Activated naive CD4-positive, alpha-beta T cell treated with anti-CD3 and anti-CD28 coated beads, Interleukin-2, amount 50 U/mL, for 72 hours (primary cell): ENCODE measurements around the gene SUPT4H1. TPM values are rescaled to one million over a fixed set of nuclear protein-coding genes. Genes with fewer than 3 reads are reported as not detected.
A peak's percentile ranks its signal among the peaks of the same experiment; 100 is the strongest.

Experiments
- ATAC-seq, 2 donors: fragments of 150-1000 bp; cut with Tn5 transposase; 2 replicates each; pipeline ENCODE4 v1.10.0; 2021; ENCODE audit warnings: mild to moderate bottlenecking in 2 of 2, moderate library complexity in 2 of 2
- DNase-seq, 2 donors: peaks; one replicate each; pipeline ENCODE4 v3.0.0; 2021 to 2022; ENCODE audit warnings: low spot score in 2 of 2
- H3K27ac Mint-ChIP-seq, 2 donors: one replicate each; pipeline ENCODE4 v1.8.0; 2022; ENCODE audit warnings: mild to moderate bottlenecking in 2 of 2, mixed read lengths in 2 of 2
- H3K36me3 Mint-ChIP-seq, 2 donors: one replicate each; pipeline ENCODE4 v1.8.0; 2022; ENCODE audit warnings: mixed read lengths in 2 of 2
- H3K9me3 Mint-ChIP-seq, 2 donors: one replicate each; pipeline ENCODE4 v1.8.0; 2022; ENCODE audit warnings: mixed read lengths in 2 of 2
- total RNA-seq, 2 donors: library from RNA; stranded (reverse); gene quantifications; one replicate each; pipeline ENCODE4 v1.2.3, GENCODE V29; 2022

SUPT4H1 gene
- total RNA-seq, 2 donors from 2014 or later = 105 to 141 TPM

DNA sequence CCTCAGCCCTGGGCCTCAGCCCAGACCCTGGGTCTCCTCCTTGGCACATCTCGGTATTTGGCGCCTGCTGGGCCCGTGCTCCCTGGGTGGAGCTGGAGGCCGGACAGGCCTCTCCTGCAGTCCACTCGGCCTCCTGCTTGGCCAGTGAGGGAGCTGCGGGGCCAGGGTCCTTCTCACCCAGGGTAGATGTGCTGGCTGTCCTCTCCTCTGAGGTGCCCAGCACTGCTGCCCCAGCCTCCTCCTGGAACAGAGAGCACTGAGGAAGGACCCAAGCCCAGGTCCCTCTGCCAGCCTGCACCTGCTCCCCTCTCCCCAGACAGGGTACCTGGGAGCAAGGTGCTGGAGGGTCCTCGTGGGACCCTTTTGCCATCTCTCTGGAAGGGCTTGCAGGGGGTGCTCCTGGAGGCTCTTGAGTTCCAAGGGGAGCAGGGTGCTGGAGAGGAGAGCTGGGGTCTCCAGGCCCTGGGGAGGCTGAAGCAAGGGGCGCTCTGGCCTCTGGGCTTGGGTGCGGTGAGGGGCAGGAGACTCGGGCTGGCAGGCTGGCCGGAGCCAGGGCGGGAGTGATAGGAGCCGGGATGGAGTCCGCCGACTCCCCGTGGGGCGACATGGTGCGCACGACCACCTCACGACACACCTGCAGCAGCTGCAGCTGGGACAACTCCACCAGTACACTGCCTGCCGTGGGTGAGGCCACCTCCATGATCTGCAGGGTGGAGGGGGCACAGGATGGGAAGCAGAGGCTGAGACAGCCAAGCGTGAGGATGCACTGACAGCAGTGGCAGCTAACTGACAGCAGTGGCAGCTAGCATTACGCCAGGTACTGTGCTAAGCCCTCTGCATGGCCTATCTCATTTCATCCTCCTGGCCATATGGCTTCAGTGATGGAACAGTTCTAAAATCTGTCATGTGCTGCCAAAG lies 41.2 kb downstream of the SUPT4H1 start:
- Mint-ChIP-seq H3K9me3 (no peaks in the 10 kb centered on the region), H3K36me3 (peaks cover 0 to 4% of the 10 kb centered on the region in 2 donors), H3K27ac (no peak overlapping the region)
- ATAC-seq (peak in 1 of 2 donors; percentile 12), DNase-seq (peak in 1 of 2 donors; percentile 43)

DNA sequence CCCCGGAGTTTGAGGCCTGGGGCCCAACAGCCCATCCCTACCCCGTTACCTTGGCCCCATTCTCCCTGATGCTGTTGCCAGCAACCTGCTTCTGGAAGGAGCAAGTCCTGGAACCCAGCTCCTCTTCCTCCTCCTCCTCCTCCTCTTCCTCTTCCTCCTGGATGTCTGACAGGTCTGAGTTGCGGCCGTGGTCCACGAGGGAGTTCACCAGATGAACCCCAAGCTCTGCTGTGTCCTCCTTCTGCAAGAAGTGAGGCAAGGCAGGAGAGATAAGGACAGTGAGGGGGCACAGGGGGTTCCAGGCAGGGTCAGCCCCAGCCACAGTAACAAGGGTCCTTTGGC lies 42.1 kb downstream of the SUPT4H1 start:
- no peaks in the 10 kb centered on the region for H3K9me3 Mint-ChIP-seq
- ATAC-seq (no peak), DNase-seq (no peak)
- H3K36me3 Mint-ChIP-seq = peaks cover 0 to 4% of the 10 kb centered on the region in 2 donors
- peak overlapping the region in 1 of 2 donors; percentile 13 for H3K27ac Mint-ChIP-seq

DNA sequence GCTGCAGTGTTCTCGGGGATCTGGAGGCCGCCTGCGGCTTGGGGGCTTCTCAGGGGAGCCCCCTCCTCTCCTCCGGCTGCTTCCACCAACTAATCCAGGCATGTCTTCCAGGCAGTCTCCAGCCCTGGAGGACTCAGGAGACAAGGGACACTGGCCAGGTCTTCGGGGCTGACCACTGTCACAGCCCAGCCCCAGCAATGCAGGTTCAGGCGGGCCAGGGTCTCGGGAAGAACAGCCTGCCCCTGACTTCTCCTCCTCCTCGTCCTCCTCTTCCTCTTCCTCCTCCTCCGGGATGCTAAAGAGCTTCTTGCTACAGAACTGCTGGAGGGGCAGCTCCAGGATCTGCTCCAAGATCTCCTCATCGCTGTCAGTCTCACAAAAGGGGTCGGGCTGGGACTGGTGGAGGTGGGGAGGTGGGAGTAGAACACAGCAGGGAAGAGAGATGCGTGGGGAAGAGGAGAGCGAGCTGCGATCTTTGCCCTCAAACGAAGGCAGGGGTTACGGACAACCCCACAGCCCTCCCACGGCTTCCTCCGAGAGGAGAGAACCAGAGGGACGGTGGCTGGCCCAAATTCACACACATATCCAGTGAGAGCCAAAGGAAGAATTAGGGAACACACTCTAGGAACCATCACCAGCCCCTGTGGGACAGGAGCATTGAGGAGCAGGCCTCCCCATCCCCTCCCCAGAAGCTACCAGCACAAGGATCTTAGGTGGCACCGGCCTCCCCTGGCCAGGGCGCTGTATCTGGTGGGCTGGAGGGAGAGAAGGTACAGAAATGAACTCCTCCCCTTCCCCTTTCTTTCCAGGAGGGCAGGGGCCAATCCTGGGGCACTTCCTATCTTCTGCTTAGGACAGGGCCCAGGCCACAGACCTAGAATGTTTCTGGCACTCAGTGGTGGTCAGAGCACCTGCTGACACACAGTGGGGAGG lies 42.8 kb downstream of the SUPT4H1 start:
- no peak for DNase-seq
- ATAC-seq = no peak
- Mint-ChIP-seq H3K36me3 (peaks cover 0 to 4% of the 10 kb centered on the region in 2 donors), H3K27ac (peak overlapping the region in 1 of 2 donors; percentile 69), H3K9me3 (no peaks in the 10 kb centered on the region)

DNA sequence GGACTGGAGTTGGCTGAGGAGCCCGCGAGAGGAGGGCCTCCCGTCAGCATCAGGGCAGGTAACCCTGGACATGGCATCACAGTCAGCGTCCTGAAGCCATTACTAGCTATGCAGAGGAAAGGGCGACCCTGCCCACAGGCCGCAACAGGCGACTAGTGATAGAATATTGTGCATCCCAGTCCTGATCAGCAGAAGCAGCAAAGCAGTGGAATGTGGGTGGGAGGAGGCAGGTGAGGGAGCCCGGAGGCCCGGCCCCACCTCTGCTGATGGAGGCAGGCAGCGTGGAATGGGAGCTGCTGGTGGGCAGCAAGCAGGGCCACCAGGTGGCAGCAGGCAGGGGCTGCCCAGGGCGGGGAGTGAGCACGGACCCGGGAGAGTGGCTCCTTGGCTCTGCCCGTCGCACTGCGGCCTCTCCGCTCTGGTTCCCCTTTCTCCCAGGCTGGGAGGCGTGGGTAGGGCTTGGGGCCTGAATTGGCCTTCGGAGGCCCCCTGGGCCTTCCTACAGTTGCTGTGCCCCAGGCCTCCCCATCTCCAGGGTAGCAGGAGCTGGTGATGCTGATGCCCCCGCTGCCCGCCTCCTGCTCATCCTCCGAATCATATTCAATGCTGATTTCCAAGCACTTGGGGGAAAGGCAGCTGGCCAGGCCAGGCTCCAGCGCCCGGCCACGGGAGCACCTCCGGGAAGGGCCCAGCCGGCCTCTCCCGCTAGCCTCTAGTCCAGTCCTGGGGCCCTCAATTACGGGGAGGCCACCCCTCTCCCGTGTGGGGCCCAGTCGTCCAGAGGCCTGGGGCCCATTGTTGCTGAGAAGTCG lies 43.6 kb downstream of the SUPT4H1 start:
- no peak overlapping the region for H3K27ac Mint-ChIP-seq
- no peak for DNase-seq

DNA sequence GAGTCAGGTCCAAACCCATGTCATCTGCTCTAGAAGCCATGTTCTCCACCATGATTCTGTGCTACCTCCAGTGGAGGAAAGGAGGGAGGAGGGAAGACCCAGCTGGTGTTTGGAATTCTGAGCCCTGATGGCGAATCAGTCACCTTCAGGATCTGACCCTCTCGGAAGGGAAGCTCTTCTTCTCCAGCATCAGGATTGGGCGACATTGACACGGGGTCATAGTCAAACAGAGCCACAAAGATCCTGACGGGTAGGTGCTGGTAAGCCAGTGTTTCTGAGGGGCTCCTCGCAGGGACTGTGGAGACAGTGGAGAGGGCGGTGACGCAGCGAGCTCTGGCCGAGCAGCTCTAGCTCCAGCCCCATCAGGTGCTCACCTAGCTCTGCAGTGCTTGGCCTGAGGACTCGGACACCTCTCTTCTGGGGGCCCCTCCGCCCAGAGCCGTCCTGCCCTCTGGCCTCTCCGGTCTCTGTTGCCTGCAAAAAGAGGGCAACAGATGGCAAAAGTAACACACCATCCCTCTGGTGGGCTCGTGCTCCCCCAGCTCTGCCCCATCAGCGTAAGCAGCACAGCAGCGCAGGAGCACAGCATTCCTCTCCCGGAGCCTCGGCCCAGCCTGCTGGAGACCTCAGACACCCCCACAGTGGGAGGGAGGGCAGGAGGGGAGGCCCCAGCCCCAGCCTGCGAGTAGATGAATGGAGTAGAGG lies 44.4 kb downstream of the SUPT4H1 start:
- DNase-seq = no peak
- Mint-ChIP-seq H3K9me3 (no peaks in the 10 kb centered on the region), H3K36me3 (peaks cover 0 to 4% of the 10 kb centered on the region in 2 donors), H3K27ac (peak overlapping the region in 1 of 2 donors; percentile 57)
- no peak for ATAC-seq

More for the DNA sequence above, 43.6 kb downstream of the SUPT4H1 start:
- no peak for ATAC-seq
- Mint-ChIP-seq H3K36me3 (peaks cover 0 to 4% of the 10 kb centered on the region in 2 donors), H3K9me3 (no peaks in the 10 kb centered on the region)

DNA sequence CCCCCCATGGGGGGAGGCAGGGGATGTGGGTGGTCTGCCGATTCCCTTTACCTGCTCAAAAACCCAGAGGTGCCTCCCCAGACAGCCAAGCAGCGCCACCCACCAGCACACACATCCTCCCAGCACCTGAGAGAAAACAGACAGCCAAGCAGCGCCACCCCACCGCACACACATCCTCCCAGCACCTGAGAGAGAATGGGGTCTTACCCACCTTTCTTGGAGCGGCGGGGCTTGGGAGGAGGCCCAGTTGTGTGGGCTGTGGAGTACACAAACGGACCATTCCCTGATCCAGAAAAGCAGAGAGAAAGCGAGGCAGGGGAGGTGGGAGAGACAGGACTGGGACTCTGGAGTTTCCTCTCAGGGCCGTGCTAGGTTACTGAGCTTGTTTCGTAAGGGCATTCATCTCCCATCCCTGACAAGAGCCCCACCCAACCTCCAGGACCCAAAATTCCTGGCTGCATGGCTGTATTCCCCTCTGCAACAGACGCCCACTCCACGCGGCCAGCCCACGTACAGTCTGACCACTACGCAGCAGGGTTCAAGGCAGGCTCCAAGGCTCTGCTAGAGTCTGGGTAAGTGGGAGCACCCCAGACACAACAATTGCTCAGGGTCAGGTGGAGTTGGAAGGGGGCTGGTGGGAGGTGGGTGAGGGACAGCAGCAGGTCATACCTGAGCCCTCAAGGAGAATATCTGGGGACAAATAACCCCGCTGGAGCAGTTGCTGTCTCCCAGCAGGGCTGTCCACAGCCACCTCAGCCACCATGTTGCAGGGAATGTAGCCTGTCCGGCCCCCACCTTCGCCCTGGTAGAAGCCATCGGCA lies 45.7 kb downstream of the SUPT4H1 start:
- Mint-ChIP-seq H3K36me3 (peaks cover 0 to 4% of the 10 kb centered on the region in 2 donors), H3K27ac (peak overlapping the region in 1 of 2 donors; percentile 57), H3K9me3 (no peaks in the 10 kb centered on the region)
- ATAC-seq (no peak), DNase-seq (no peak)

DNA sequence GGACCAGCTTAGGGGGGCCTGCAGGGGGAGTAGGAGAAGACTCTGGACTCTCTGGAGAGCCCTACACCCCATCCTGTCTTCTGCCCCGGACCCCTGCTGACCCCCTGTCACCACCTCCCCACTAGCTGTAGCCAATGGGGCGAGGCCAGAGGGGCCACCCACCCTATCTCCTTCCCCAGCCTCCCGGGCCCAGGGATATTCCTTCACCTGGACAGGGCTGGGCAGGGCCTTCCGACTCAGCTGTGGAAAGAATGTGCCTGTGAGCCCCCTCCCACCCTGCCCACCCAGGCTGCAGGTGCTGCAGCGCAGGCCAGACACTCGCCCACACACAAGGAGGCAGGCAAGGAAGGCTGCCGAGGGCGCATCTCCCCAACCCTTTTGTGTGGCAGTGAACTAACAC lies 46.4 kb downstream of the SUPT4H1 start:
- DNase-seq (no peak), ATAC-seq (no peak)
- Mint-ChIP-seq H3K27ac (no peak overlapping the region), H3K9me3 (no peaks in the 10 kb centered on the region), H3K36me3 (peaks cover 0 to 4% of the 10 kb centered on the region in 2 donors)

DNA sequence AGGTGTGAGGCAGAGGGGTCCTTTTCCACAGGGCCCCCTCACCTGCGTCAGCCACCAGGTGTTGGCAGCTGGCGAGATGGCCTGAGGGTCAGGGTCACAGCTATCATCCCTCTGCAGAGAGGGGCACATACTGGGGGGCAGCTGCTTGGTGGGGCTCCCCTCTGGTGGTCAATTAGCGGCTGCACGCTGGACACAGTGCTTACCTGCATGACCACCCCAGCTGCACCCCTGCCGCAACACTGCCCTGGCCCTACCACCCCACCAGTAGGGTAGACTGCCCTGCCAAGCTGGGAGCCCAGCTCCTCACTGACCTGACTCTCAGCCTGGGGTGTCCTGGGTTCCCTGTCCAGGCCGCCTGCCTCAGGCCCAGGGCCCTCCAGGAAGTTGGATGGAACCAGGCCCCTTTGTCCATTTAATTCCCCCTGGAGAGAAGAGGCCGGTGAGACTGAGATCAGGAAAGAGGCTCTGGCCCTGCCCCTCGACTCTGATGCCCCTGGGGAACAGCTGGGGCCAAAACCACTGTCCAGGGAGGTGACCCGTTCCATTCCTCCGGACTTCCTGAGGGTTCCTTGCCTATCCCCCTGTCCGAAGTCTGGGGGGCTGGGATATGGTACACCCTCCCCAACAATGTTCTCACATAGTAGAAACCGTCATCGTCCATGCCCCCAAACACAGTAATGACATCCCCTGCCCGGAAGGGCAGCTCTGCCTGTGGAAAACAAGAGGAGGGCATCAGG lies 47.1 kb downstream of the SUPT4H1 start:
- DNase-seq (no peak), ATAC-seq (no peak)
- H3K9me3 Mint-ChIP-seq = no peaks in the 10 kb centered on the region
- peak overlapping the region in 1 of 2 donors; percentile 20 for H3K27ac Mint-ChIP-seq
- peaks cover 0 to 4% of the 10 kb centered on the region in 2 donors for H3K36me3 Mint-ChIP-seq

DNA sequence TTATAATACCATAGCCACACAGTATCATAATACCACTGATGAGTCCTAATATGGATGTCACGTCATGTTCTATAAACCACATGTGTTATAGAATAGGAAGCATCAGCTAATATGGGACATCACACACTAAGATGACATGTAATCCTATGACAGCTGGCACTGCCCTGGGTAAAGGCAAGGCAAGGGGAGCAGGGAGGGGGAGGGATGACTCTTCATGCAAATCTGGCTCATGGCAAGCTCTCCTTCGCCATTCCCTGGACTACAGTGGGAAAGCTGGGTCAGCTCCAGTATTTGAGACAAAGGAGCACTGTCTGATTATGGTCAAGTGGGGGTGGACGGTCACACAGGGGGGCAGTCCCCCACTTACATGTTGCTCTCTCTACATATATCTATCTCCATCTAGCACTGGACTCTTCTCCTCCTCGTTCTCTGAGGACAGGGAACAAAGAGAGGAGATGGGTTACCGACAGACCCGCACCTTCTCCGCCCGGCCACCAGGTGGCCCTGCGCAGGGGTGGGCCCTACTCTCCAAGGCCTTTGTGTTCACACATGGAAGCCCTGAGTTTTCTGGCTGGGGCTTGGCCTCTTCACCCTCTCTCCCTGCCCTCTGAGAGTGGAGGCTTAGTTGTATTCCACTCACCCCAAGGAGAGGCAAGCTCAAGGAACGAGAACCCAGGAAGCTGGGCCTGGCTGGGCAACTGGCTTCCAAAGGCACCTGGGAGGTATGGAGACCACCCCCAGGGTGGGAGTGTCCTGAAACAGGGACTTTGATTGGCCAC lies 47.8 kb downstream of the SUPT4H1 start:
- Mint-ChIP-seq H3K27ac (peak overlapping the region in 1 of 2 donors; percentile 20), H3K36me3 (peaks cover 0 to 4% of the 10 kb centered on the region in 2 donors), H3K9me3 (no peaks in the 10 kb centered on the region)
- DNase-seq (peak; percentile 61 to 72), ATAC-seq (peak; percentile 70 to 79)

DNA sequence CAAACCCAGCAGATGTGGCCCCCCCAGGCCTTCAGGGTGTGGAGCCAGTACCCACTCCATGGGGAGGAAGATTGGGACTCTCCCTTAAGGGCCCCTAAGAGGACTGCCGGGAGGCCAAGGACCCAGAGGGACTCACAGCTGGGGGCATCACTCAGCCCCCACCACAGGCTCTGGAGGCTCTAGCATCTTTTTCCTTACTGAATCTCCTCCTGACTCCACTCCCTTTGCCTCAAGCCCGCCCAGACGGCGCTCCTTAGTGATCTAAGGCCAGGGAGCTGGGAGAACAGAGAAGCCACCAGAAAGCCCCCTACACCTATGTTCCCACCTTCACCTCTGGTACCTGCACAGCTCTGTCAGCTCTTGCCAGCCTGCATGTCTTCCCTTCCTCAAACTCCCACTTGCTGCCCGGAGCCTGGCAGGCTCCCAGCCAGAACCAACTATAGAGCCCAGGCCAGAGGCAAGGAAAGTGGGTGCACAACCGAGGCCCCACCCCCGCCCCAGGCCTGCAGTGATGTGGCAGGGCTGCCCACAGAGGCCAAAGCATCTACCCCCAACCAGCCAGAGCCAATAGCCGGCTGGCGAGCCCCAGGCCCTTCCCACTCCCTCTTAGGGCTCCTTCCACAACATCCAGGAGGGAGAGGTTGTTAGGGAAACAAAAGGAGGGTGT lies 48.9 kb downstream of the SUPT4H1 start:
- peak in 1 of 2 donors; percentile 42 for DNase-seq
- no peak for ATAC-seq
- Mint-ChIP-seq H3K36me3 (peaks cover 0 to 4% of the 10 kb centered on the region in 2 donors), H3K9me3 (no peaks in the 10 kb centered on the region), H3K27ac (no peak overlapping the region)

DNA sequence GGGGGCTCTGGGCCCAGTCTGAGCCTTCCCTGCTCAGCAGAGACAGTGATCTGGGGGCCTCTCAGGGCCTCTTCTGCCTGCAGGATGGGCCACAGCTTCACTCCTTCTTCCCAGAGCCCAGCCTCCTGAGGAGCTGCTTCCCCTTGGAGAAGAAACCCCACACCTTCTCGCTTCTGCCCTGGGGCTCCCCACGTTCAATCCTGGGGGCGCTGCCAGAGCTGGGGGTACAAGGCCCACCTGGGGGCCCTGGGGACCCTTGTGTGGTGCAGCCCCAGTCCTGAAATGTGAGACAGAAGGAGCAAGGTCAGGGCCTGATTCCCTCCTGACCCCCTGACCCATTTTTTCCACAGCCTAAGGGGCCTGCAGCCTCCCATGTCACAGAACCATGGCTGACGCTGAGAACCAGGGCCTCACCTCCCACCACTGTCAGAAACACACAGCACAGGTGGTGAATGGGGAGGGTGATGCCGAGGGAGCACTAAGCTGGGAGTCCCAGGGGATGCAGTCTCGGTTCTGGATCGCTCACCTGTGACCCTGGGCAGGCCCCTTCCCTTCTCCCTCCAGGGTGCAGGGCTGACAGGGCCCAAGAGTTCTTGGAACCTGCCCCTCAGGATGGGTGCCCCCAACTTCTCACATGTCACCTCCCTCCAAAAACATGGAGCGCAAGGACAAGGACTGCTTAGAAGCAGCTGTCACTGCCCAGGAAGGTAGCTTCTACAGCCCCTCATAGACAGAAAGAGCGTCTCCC lies 49.7 kb downstream of the SUPT4H1 start:
- peaks cover 0 to 2% of the 10 kb centered on the region in 2 donors for H3K36me3 Mint-ChIP-seq
- H3K27ac Mint-ChIP-seq = peak overlapping the region in 1 of 2 donors; percentile 10
- no peaks in the 10 kb centered on the region for H3K9me3 Mint-ChIP-seq
- no peak for ATAC-seq
- peak in 1 of 2 donors; percentile 48 for DNase-seq

DNA sequence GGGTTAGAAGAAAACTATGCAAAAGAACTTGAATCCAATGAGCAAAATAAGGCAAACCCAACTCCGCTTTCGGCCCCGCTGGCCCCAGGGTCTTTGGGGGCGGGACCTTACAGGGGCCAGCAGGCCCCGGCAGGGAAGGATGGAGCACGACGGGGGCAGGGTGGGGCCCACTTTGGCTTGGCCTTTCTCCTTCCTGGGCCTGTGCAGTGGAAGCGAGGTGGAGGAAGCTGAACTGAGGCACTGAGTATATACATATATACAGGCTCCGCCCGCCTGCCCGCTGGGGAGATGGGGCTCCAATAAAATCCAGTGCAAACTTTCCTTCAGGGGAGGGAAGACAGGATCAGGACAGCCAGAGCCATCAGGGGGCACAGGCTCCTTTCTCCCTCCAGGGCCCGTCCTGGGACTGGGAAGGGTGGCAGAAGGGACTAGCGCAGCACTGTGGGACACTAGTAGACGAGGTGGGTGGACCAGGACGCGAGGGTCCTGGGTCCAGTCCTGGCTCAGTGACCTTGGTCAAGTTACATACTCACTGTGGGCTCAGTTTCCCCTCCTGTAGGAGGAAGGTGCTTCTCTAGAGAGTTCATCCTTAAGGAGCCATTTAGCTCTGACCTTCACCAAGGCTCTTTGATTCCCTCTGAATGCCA lies 50.4 kb downstream of the SUPT4H1 start:
- H3K9me3 Mint-ChIP-seq = no peaks in the 10 kb centered on the region
- H3K27ac Mint-ChIP-seq = no peak overlapping the region
- no peak for ATAC-seq
- DNase-seq = peak in 1 of 2 donors; percentile 51
- H3K36me3 Mint-ChIP-seq = no peaks in the 10 kb centered on the region
